ENCODE results near the gene BRSK2. TPM values are rescaled to one million over a fixed set of nuclear protein-coding genes. Genes with fewer than 3 reads are reported as not detected.

The BRSK2 gene
- polyA plus RNA-seq, 4 donors = 0.27 to 7.9 (median 3.3) TPM; not detected in 1

DNA sequence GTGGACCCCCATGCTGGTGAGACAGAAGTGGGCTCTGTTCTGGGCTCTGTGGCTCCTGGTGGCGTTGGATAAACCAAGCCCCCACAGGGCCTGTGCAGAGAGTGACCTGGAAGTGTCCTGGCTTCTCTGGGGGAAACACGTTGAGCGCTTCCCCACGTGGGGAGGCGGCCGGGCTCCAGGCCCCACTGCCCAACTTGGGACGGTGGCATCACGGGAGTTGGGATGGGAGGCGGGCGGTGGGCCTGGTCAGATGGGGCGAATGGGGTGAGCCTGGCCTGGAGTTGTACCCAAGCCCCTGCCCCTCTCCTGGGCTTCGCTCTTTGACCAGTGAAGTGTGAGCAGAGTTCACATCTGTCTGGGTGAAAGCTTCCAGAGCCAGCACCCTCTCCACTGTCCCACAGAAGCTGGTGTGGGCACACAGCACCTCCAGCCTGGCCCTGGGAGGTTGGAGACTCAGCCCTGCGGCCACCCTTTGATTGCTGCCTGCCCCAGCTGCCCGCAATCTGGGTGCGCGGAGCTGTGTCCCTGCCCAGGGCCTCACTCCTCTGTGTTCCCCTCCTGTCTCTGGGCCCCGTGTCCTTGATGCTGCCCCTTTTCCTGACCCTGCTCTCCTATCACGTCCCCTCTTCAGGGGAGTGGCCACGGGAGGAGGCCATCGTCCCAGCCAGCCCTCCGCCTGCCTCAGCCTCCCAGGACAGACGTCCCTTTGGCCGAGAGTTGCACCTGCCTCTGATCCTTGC, 14.2 kb downstream of the BRSK2 start:
- H3K4me1 ChIP-seq (ENCODE audit: control insufficient read depth in 3 of 3, insufficient read depth in 2 of 3, low read depth in 1 of 3, low read length in 2 of 3) = no peaks in the 10 kb centered on the region
- H3K9me3 ChIP-seq (ENCODE audit: control insufficient read depth in 2 of 2, insufficient read depth in 1 of 2, low read depth in 1 of 2, low read length in 1 of 2) = no peaks in the 10 kb centered on the region
- H3K36me3 ChIP-seq (ENCODE audit: control insufficient read depth in 3 of 3, insufficient read depth in 2 of 3, low read depth in 1 of 3, low read length in 3 of 3) = no peaks in the 10 kb centered on the region
- H3K27ac ChIP-seq (ENCODE audit: low read depth in 1 of 3, low read length in 2 of 3) = no peak overlapping the region
- no peak for DNase-seq
- peaks cover 0 to 6% (median 0%) of the 10 kb centered on the region in 3 donors for H3K27me3 ChIP-seq (ENCODE audit: control insufficient read depth in 3 of 3, insufficient read depth in 3 of 3, low read length in 3 of 3)
- H3K4me3 ChIP-seq (ENCODE audit: low read depth in 1 of 3, low read length in 3 of 3) = no peak overlapping the region
- FAIRE-seq = no peak
- WGBS, 3 donors = 61 to 75% (median 67%) methylated on average over 22 to 23 of the region's 23 CpGs

GRCh38 chr11:1404461-1405185, 14.9 kb downstream of the BRSK2 start:
- H3K4me1 ChIP-seq (ENCODE audit: control insufficient read depth in 3 of 3, insufficient read depth in 2 of 3, low read depth in 1 of 3, low read length in 2 of 3) = no peaks in the 10 kb centered on the region
- no peak overlapping the region for H3K4me3 ChIP-seq (ENCODE audit: low read depth in 1 of 3, low read length in 3 of 3)
- no peak overlapping the region for H3K27ac ChIP-seq (ENCODE audit: low read depth in 1 of 3, low read length in 2 of 3)
- H3K36me3 ChIP-seq (ENCODE audit: control insufficient read depth in 3 of 3, insufficient read depth in 2 of 3, low read depth in 1 of 3, low read length in 3 of 3) = no peaks in the 10 kb centered on the region
- 45 to 66% (median 58%) methylated on average over 20 to 25 of the region's 25 CpGs for WGBS, 3 donors
- no peaks in the 10 kb centered on the region for H3K9me3 ChIP-seq (ENCODE audit: control insufficient read depth in 2 of 2, insufficient read depth in 1 of 2, low read depth in 1 of 2, low read length in 1 of 2)
- FAIRE-seq (no peak), DNase-seq (no peak)
- H3K27me3 ChIP-seq (ENCODE audit: control insufficient read depth in 3 of 3, insufficient read depth in 3 of 3, low read length in 3 of 3) = peaks cover 0 to 6% (median 0%) of the 10 kb centered on the region in 3 donors

DNA sequence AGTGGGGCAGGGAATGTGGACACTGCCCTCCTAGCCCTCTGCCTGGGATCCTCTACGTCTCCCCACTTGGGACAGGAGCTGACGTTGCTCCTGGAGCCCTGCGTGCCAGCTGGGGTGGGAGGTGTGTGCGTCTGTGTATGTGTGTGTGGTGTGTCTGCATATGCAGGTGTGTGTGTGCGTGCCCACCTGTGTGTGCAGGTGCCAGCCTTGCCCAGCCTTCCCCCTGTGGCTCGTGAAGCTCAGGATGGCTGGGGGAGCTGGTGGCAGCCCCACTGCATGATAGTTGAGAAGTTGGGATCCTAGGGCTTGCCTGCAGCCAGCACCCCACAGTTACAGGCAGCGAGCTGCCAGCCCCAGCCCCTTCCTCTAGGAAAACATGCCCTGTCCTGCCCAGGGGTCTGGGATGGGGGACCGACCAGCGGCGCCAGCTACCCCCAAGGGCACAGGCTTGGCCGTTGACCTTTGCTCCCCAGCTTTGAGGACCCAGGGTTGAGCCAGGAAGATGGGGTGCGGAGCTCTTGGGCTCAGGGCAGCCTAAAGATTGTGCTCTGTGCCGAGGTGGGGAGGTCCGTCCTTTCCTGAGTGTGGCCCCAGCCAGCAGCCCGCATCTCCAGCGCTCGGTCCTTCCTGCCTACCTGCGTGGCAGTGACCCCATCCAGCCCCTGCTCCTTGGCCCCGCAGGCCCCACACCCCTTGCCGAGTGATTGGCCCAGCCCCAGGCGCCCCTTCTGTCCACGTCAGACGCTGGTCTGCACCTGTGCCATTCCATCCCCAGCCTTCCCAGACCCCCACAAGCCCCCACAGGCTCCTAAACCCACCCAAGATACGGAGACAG, 15.7 kb downstream of the BRSK2 start:
- no peaks in the 10 kb centered on the region for H3K36me3 ChIP-seq (ENCODE audit: control insufficient read depth in 3 of 3, insufficient read depth in 2 of 3, low read depth in 1 of 3, low read length in 3 of 3)
- H3K27me3 ChIP-seq (ENCODE audit: control insufficient read depth in 3 of 3, insufficient read depth in 3 of 3, low read length in 3 of 3) = peaks cover 0 to 6% (median 0%) of the 10 kb centered on the region in 3 donors
- no peaks in the 10 kb centered on the region for H3K4me1 ChIP-seq (ENCODE audit: control insufficient read depth in 3 of 3, insufficient read depth in 2 of 3, low read depth in 1 of 3, low read length in 2 of 3)
- H3K27ac ChIP-seq (ENCODE audit: low read depth in 1 of 3, low read length in 2 of 3) = no peak overlapping the region
- WGBS, 3 donors = 67 to 77% (median 71%) methylated on average over 19 to 24 of the region's 24 CpGs
- FAIRE-seq (no peak), DNase-seq (no peak)
- no peak overlapping the region for H3K4me3 ChIP-seq (ENCODE audit: low read depth in 1 of 3, low read length in 3 of 3)
- H3K9me3 ChIP-seq (ENCODE audit: control insufficient read depth in 2 of 2, insufficient read depth in 1 of 2, low read depth in 1 of 2, low read length in 1 of 2) = no peaks in the 10 kb centered on the region

DNA sequence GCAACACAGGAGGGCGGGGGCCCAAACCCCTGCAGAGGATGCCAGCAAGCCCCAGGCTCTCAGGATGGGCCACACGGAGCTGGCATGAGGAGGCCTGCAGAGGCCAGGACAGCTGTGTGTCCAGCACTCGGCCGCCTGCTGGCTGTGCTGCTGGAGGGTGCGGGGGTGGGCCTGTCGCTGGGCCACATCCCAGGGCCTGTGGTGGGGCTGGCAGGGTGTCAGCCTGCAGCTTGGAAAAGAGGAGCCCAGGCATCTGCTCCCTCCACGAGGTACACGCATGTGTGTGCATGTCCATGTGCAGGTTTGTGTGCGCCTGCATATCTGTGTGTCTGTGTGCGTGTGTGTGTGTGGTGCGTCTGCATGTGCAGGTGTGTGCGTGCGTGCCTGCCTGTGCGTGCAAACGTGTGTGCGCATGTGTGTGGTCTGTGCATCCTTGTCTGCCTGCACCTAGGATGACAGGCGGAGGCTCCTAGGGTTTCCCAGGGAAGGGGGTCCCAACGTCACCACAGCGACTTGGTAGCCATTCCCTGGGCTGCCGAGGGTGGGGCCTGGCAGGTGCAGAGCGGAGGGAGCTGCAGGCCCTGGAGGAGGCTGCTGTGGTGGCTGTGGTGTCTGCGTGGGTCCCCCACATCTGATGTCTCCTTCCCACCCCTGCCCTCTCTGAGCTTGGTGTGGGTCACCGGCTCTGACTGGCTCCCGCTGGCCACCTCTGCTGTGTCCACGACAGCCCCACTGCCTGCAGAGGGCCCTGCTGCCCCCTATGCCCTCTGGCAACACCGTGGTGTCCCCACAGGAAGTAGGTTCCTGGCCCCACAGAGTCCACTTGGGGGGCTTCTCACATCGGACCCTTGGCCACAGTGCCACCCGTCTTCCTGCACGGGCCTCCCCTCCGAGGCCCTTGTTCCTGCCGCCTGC, 17.1 kb downstream of the BRSK2 start:
- Histone ChIP-seq H3K4me1 (ENCODE audit: control insufficient read depth in 3 of 3, insufficient read depth in 2 of 3, low read depth in 1 of 3, low read length in 2 of 3) (no peaks in the 10 kb centered on the region), H3K36me3 (ENCODE audit: control insufficient read depth in 3 of 3, insufficient read depth in 2 of 3, low read depth in 1 of 3, low read length in 3 of 3) (no peaks in the 10 kb centered on the region), H3K4me3 (ENCODE audit: low read depth in 1 of 3, low read length in 3 of 3) (no peak overlapping the region), H3K27ac (ENCODE audit: low read depth in 1 of 3, low read length in 2 of 3) (no peak overlapping the region), H3K9me3 (ENCODE audit: control insufficient read depth in 2 of 2, insufficient read depth in 1 of 2, low read depth in 1 of 2, low read length in 1 of 2) (no peaks in the 10 kb centered on the region), H3K27me3 (ENCODE audit: control insufficient read depth in 3 of 3, insufficient read depth in 3 of 3, low read length in 3 of 3) (peaks cover 0 to 3% (median 0%) of the 10 kb centered on the region in 3 donors)
- WGBS, 3 donors = 78 to 81% (median 80%) methylated on average over 30 to 31 of the region's 31 CpGs
- no peak for FAIRE-seq
- no peak for DNase-seq

DNA sequence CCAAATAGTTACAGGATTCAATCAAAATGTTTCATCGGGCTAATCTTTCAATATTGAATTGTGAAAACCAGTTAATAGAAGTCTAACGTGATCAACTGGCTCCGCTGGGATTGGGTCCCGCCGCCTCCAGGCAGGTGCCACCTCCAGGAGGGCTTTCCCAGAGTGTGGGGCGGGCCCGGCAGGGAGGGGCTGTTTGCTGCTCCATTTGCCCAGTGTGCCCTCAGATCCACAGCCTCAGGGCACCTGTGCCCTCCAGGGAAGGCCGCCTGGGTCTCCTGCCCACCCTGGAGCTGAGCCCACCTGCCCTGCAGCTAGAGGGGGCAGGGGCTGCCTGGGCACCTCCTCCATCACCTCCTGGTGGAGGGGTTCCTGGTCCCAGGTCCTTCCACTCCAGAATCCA, 17.9 kb downstream of the BRSK2 start:
- H3K4me1 ChIP-seq (ENCODE audit: control insufficient read depth in 3 of 3, insufficient read depth in 2 of 3, low read depth in 1 of 3, low read length in 2 of 3) = no peaks in the 10 kb centered on the region
- H3K36me3 ChIP-seq (ENCODE audit: control insufficient read depth in 3 of 3, insufficient read depth in 2 of 3, low read depth in 1 of 3, low read length in 3 of 3) = no peaks in the 10 kb centered on the region
- no peaks in the 10 kb centered on the region for H3K9me3 ChIP-seq (ENCODE audit: control insufficient read depth in 2 of 2, insufficient read depth in 1 of 2, low read depth in 1 of 2, low read length in 1 of 2)
- no peak for DNase-seq
- H3K4me3 ChIP-seq (ENCODE audit: low read depth in 1 of 3, low read length in 3 of 3) = no peak overlapping the region
- whole genome bisulfite sequencing, 3 donors = 48 to 76% (median 50%) methylated on average over 7 to 8 of the region's 8 CpGs
- FAIRE-seq = no peak
- H3K27me3 ChIP-seq (ENCODE audit: control insufficient read depth in 3 of 3, insufficient read depth in 3 of 3, low read length in 3 of 3) = peaks cover 0 to 3% (median 0%) of the 10 kb centered on the region in 3 donors
- no peak overlapping the region for H3K27ac ChIP-seq (ENCODE audit: low read depth in 1 of 3, low read length in 2 of 3)

GRCh38 chr11:1408346-1408745, 18.6 kb downstream of the BRSK2 start:
- Histone ChIP-seq H3K27me3 (ENCODE audit: control insufficient read depth in 3 of 3, insufficient read depth in 3 of 3, low read length in 3 of 3) (peaks cover 0 to 3% (median 0%) of the 10 kb centered on the region in 3 donors), H3K27ac (ENCODE audit: low read depth in 1 of 3, low read length in 2 of 3) (no peak overlapping the region), H3K4me3 (ENCODE audit: low read depth in 1 of 3, low read length in 3 of 3) (no peak overlapping the region), H3K36me3 (ENCODE audit: control insufficient read depth in 3 of 3, insufficient read depth in 2 of 3, low read depth in 1 of 3, low read length in 3 of 3) (no peaks in the 10 kb centered on the region), H3K4me1 (ENCODE audit: control insufficient read depth in 3 of 3, insufficient read depth in 2 of 3, low read depth in 1 of 3, low read length in 2 of 3) (no peaks in the 10 kb centered on the region), H3K9me3 (ENCODE audit: control insufficient read depth in 2 of 2, insufficient read depth in 1 of 2, low read depth in 1 of 2, low read length in 1 of 2) (no peaks in the 10 kb centered on the region)
- no peak for FAIRE-seq
- 66 to 80% (median 73%) methylated on average over 9 of the region's 9 CpGs for WGBS, 3 donors
- DNase-seq = no peak

GRCh38 chr11:1409108-1409851, 19.5 kb downstream of the BRSK2 start:
- 57 to 75% (median 60%) methylated on average over 29 of the region's 29 CpGs for WGBS, 3 donors
- DNase-seq (no peak), FAIRE-seq (no peak)
- Histone ChIP-seq H3K27ac (ENCODE audit: low read depth in 1 of 3, low read length in 2 of 3) (no peak overlapping the region), H3K36me3 (ENCODE audit: control insufficient read depth in 3 of 3, insufficient read depth in 2 of 3, low read depth in 1 of 3, low read length in 3 of 3) (no peaks in the 10 kb centered on the region), H3K4me3 (ENCODE audit: low read depth in 1 of 3, low read length in 3 of 3) (no peak overlapping the region), H3K4me1 (ENCODE audit: control insufficient read depth in 3 of 3, insufficient read depth in 2 of 3, low read depth in 1 of 3, low read length in 2 of 3) (no peaks in the 10 kb centered on the region), H3K9me3 (ENCODE audit: control insufficient read depth in 2 of 2, insufficient read depth in 1 of 2, low read depth in 1 of 2, low read length in 1 of 2) (no peaks in the 10 kb centered on the region), H3K27me3 (ENCODE audit: control insufficient read depth in 3 of 3, insufficient read depth in 3 of 3, low read length in 3 of 3) (peaks cover 0 to 3% (median 0%) of the 10 kb centered on the region in 3 donors)

Measured in small intestine (tissue), 7 donors.